Measurements from ENCODE around the gene SIPA1L3.

GRCh38 chr19:38025909-38026307, 118.9 kb downstream of the SIPA1L3 start:
- TF ChIP-seq CTCF (IDR thresholded peaks at IDR 0.05; ENCODE audit: insufficient read depth, low read depth, low read length) (no peak), EZH2 (IDR thresholded peaks at IDR 0.05; ENCODE audit: insufficient read depth, low read length) (no peak)
